HL-60 (cell line): Measurements from ENCODE around the gene NANOS2.

Source experiments
- DNase-seq, 2 experiments: peaks; one replicate each; pipeline ENCODE4 v3.0.0-alpha.2; 2010 to 2020; ENCODE audit warnings: low read depth in 1 of 2, low spot score in 1 of 2
- H3K27ac ChIP-seq: fragments of 250-450 bp; sonication (Bioruptor Pico); replicated peaks from 2 replicates; pipeline ENCODE4 v1.5.1; 2020; ENCODE audit warnings: mild to moderate bottlenecking, moderate library complexity
- H3K27me3 ChIP-seq: fragments of 250-450 bp; sonication (Bioruptor Pico); 2 replicates; pipeline ENCODE4 v1.5.1; 2021; ENCODE audit warnings: mild to moderate bottlenecking, moderate library complexity; ENCODE audit not compliant: insufficient read depth, poor library complexity, severe bottlenecking
- H3K4me3 ChIP-seq: replicated peaks from 2 replicates; pipeline ENCODE4 v1.5.1; 2011; ENCODE audit warnings: mild to moderate bottlenecking, control low read depth, low read length; ENCODE audit not compliant: insufficient read depth
- CTCF ChIP-seq: IDR thresholded peaks from one replicate; pipeline ENCODE4 v1.5.1; 2011; ENCODE audit warnings: low read length, control low read depth, inconsistent platforms; ENCODE audit not compliant: insufficient read depth
- GABPA ChIP-seq: IDR thresholded peaks from 2 replicates; pipeline ENCODE4 v1.6.1; 2012; ENCODE audit warnings: low read depth
- POLR2AphosphoS5 ChIP-seq: IDR thresholded peaks from 2 replicates; pipeline ENCODE4 v1.6.1; 2012; ENCODE audit warnings: low read depth
- REST ChIP-seq: IDR thresholded peaks from 2 replicates; pipeline ENCODE4 v1.6.1; 2012; ENCODE audit warnings: low read depth; ENCODE audit not compliant: insufficient replicate concordance
- SPI1 ChIP-seq: IDR thresholded peaks from 2 replicates; pipeline ENCODE4 v1.6.1; 2012; ENCODE audit warnings: low read depth, mild to moderate bottlenecking, borderline replicate concordance

Gene NANOS2

GRCh38 chr19:45911291-45911690, 3.3 kb downstream of the NANOS2 start:
- Histone ChIP-seq H3K27ac (no peak overlapping the region), H3K4me3 (no peak overlapping the region), H3K27me3 (no peaks in the 10 kb centered on the region)
- DNase-seq = no peak
- TF ChIP-seq CTCF (no peak), SPI1 (no peak), GABPA (no peak), REST (no peak), POLR2AphosphoS5 (no peak)

GRCh38 chr19:45908956-45909355, 5.6 kb downstream of the NANOS2 start:
- no peak overlapping the region for H3K4me3 ChIP-seq
- DNase-seq = no peak
- no peaks in the 10 kb centered on the region for H3K27me3 ChIP-seq
- TF ChIP-seq GABPA (no peak), POLR2AphosphoS5 (no peak), SPI1 (no peak), REST (no peak), CTCF (no peak)
- H3K27ac ChIP-seq = no peak overlapping the region

GRCh38 chr19:45906221-45906620, 8.4 kb downstream of the NANOS2 start:
- DNase-seq = no peak
- no peak for TF ChIP-seq CTCF
- no peak for TF ChIP-seq SPI1
- TF ChIP-seq POLR2AphosphoS5 = no peak
- TF ChIP-seq GABPA = no peak
- TF ChIP-seq REST = no peak
- Histone ChIP-seq H3K27me3 (no peaks in the 10 kb centered on the region), H3K4me3 (no peak overlapping the region), H3K27ac (no peak overlapping the region)
